ENCODE measurements around the gene SPANXB1.
"Not testable (repeated sequence)": the region's sequence is repeated elsewhere in the genome, so short reads cannot be mapped to it uniquely, and the experiment has no call there.

The SPANXB1 gene

GRCh38 chrX:141002568-141002967, at the start of gene SPANXB1:
SPANXB1 (plus strand) TSS chrX:141002594; CDS start chrX:141002694, 100 bp downstream.
- H3K27ac ChIP-seq (ENCODE audit: low read length); H3K9me3 ChIP-seq (ENCODE audit: control insufficient read depth in 1 of 2, low read length in 2 of 2); H3K4me1 ChIP-seq (ENCODE audit: control insufficient read depth in 1 of 2, insufficient read depth in 2 of 2, low read length in 2 of 2); H3K4me3 ChIP-seq (ENCODE audit: low read depth in 1 of 2, low read length in 2 of 2); H3K36me3 ChIP-seq (ENCODE audit: control insufficient read depth in 1 of 2, insufficient read depth in 2 of 2, low read length in 2 of 2); H3K27me3 ChIP-seq (ENCODE audit: low read depth, low read length): not testable (repeated sequence)

- Histone ChIP-seq H3K9me3 (ENCODE audit: control insufficient read depth in 1 of 2, low read length in 2 of 2) (no peaks in the 10 kb centered on the region), H3K27ac (ENCODE audit: low read length) (no peak overlapping the region), H3K4me1 (ENCODE audit: control insufficient read depth in 1 of 2, insufficient read depth in 2 of 2, low read length in 2 of 2) (no peaks in the 10 kb centered on the region), H3K4me3 (ENCODE audit: low read depth in 1 of 2, low read length in 2 of 2) (no peak overlapping the region), H3K36me3 (ENCODE audit: control insufficient read depth in 1 of 2, insufficient read depth in 2 of 2, low read length in 2 of 2) (no peaks in the 10 kb centered on the region), H3K27me3 (ENCODE audit: low read depth, low read length) (no peaks in the 10 kb centered on the region)
These were observed 35.4 kb upstream of the SPANXB1 start for GRCh38 chrX:140967036-140967435.

GRCh38 chrX:140971099-140971795, 31.1 kb upstream of the SPANXB1 start:
- H3K4me1 ChIP-seq (ENCODE audit: control insufficient read depth in 1 of 2, insufficient read depth in 2 of 2, low read length in 2 of 2): no peaks in the 10 kb centered on the region
- H3K27ac ChIP-seq (ENCODE audit: low read length): no peak overlapping the region
- no peak overlapping the region for H3K4me3 ChIP-seq (ENCODE audit: low read depth in 1 of 2, low read length in 2 of 2)
- H3K27me3 ChIP-seq (ENCODE audit: low read depth, low read length): no peaks in the 10 kb centered on the region
- H3K36me3 ChIP-seq (ENCODE audit: control insufficient read depth in 1 of 2, insufficient read depth in 2 of 2, low read length in 2 of 2): no peaks in the 10 kb centered on the region
- no peaks in the 10 kb centered on the region for H3K9me3 ChIP-seq (ENCODE audit: control insufficient read depth in 1 of 2, low read length in 2 of 2)

GRCh38 chrX:140975472-140975871, 26.9 kb upstream of the SPANXB1 start:
- Histone ChIP-seq H3K27me3 (ENCODE audit: low read depth, low read length) (no peaks in the 10 kb centered on the region), H3K36me3 (ENCODE audit: control insufficient read depth in 1 of 2, insufficient read depth in 2 of 2, low read length in 2 of 2) (no peaks in the 10 kb centered on the region), H3K27ac (ENCODE audit: low read length) (no peak overlapping the region), H3K4me1 (ENCODE audit: control insufficient read depth in 1 of 2, insufficient read depth in 2 of 2, low read length in 2 of 2) (no peaks in the 10 kb centered on the region), H3K4me3 (ENCODE audit: low read depth in 1 of 2, low read length in 2 of 2) (no peak overlapping the region), H3K9me3 (ENCODE audit: control insufficient read depth in 1 of 2, low read length in 2 of 2) (no peaks in the 10 kb centered on the region)

- Histone ChIP-seq H3K36me3 (ENCODE audit: control insufficient read depth in 1 of 2, insufficient read depth in 2 of 2, low read length in 2 of 2) (no peaks in the 10 kb centered on the region), H3K27ac (ENCODE audit: low read length) (no peak overlapping the region), H3K4me1 (ENCODE audit: control insufficient read depth in 1 of 2, insufficient read depth in 2 of 2, low read length in 2 of 2) (no peaks in the 10 kb centered on the region), H3K27me3 (ENCODE audit: low read depth, low read length) (no peaks in the 10 kb centered on the region), H3K4me3 (ENCODE audit: low read depth in 1 of 2, low read length in 2 of 2) (no peak overlapping the region), H3K9me3 (ENCODE audit: control insufficient read depth in 1 of 2, low read length in 2 of 2) (no peaks in the 10 kb centered on the region)
These were observed 22.1 kb upstream of the SPANXB1 start for GRCh38 chrX:140980271-140980670.

GRCh38 chrX:140983730-140984129, 18.7 kb upstream of the SPANXB1 start:
- H3K36me3 ChIP-seq (ENCODE audit: control insufficient read depth in 1 of 2, insufficient read depth in 2 of 2, low read length in 2 of 2): no peaks in the 10 kb centered on the region
- H3K27ac ChIP-seq (ENCODE audit: low read length): no peak overlapping the region
- H3K9me3 ChIP-seq (ENCODE audit: control insufficient read depth in 1 of 2, low read length in 2 of 2): no peaks in the 10 kb centered on the region

GRCh38 chrX:141005243-141005642, 2.8 kb downstream of the SPANXB1 start:
- not testable (repeated sequence) for H3K36me3 ChIP-seq (ENCODE audit: control insufficient read depth in 1 of 2, insufficient read depth in 2 of 2, low read length in 2 of 2); H3K27me3 ChIP-seq (ENCODE audit: low read depth, low read length); H3K9me3 ChIP-seq (ENCODE audit: control insufficient read depth in 1 of 2, low read length in 2 of 2); H3K4me1 ChIP-seq (ENCODE audit: control insufficient read depth in 1 of 2, insufficient read depth in 2 of 2, low read length in 2 of 2); H3K4me3 ChIP-seq (ENCODE audit: low read depth in 1 of 2, low read length in 2 of 2); H3K27ac ChIP-seq (ENCODE audit: low read length)

More at GRCh38 chrX:140983730-140984129, 18.7 kb upstream of the SPANXB1 start:
- Histone ChIP-seq H3K4me1 (ENCODE audit: control insufficient read depth in 1 of 2, insufficient read depth in 2 of 2, low read length in 2 of 2) (no peaks in the 10 kb centered on the region), H3K4me3 (ENCODE audit: low read depth in 1 of 2, low read length in 2 of 2) (no peak overlapping the region), H3K27me3 (ENCODE audit: low read depth, low read length) (no peaks in the 10 kb centered on the region)

GRCh38 chrX:141044246-141044645, 41.9 kb downstream of the SPANXB1 start:
- H3K36me3 ChIP-seq (ENCODE audit: control insufficient read depth in 1 of 2, insufficient read depth in 2 of 2, low read length in 2 of 2); H3K4me1 ChIP-seq (ENCODE audit: control insufficient read depth in 1 of 2, insufficient read depth in 2 of 2, low read length in 2 of 2); H3K9me3 ChIP-seq (ENCODE audit: control insufficient read depth in 1 of 2, low read length in 2 of 2); H3K27ac ChIP-seq (ENCODE audit: low read length); H3K27me3 ChIP-seq (ENCODE audit: low read depth, low read length); H3K4me3 ChIP-seq (ENCODE audit: low read depth in 1 of 2, low read length in 2 of 2): not testable (repeated sequence)

GRCh38 chrX:141049878-141050277, 47.5 kb downstream of the SPANXB1 start:
- H3K27ac ChIP-seq (ENCODE audit: low read length); H3K4me3 ChIP-seq (ENCODE audit: low read depth in 1 of 2, low read length in 2 of 2): not testable (repeated sequence)

GRCh38 chrX:141052098-141052497, 49.7 kb downstream of the SPANXB1 start:
- not testable (repeated sequence) for H3K4me3 ChIP-seq (ENCODE audit: low read depth in 1 of 2, low read length in 2 of 2); H3K4me1 ChIP-seq (ENCODE audit: control insufficient read depth in 1 of 2, insufficient read depth in 2 of 2, low read length in 2 of 2); H3K36me3 ChIP-seq (ENCODE audit: control insufficient read depth in 1 of 2, insufficient read depth in 2 of 2, low read length in 2 of 2); H3K27me3 ChIP-seq (ENCODE audit: low read depth, low read length); H3K9me3 ChIP-seq (ENCODE audit: control insufficient read depth in 1 of 2, low read length in 2 of 2); H3K27ac ChIP-seq (ENCODE audit: low read length)

More at GRCh38 chrX:141049878-141050277, 47.5 kb downstream of the SPANXB1 start:
- H3K9me3 ChIP-seq (ENCODE audit: control insufficient read depth in 1 of 2, low read length in 2 of 2); H3K36me3 ChIP-seq (ENCODE audit: control insufficient read depth in 1 of 2, insufficient read depth in 2 of 2, low read length in 2 of 2); H3K27me3 ChIP-seq (ENCODE audit: low read depth, low read length); H3K4me1 ChIP-seq (ENCODE audit: control insufficient read depth in 1 of 2, insufficient read depth in 2 of 2, low read length in 2 of 2): not testable (repeated sequence)

Data from muscle layer of duodenum (tissue), 2 donors.